HG02571 (cell line): ENCODE measurements around the gene PRKAG3.
"Not testable (repeated sequence)": the region's sequence is repeated elsewhere in the genome, so short reads cannot be mapped to it uniquely, and the experiment has no call there.

Experiments
- ATAC-seq: cut with Tn5 transposase; IDR thresholded peaks from one replicate; pipeline ENCODE4 v1.9.1; 2021; ENCODE audit warnings: mild to moderate bottlenecking, moderate library complexity; ENCODE audit not compliant: unreplicated experiment

Gene PRKAG3

DNA sequence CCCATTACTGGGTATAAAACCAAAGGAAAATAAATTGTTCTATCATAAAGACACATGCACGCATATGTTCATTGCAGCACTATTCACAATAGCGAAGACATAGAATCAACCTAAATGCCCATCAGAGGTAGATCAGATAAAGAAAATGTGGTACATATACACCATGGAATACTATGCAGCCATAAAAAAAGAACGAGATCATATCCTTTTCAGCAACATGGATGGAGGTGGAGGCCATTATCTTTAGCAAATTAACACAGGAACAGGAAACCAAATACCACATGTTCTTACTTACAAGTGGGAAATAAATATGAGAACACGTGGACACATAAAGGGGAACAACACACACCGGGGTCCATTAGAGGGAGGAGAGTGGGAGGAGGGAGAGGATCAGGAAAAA is 12.7 kb upstream of the PRKAG3 start:
- not testable (repeated sequence) for ATAC-seq

- no peak for ATAC-seq
Measured at GRCh38 chr2:218839888-218840287, 8.3 kb upstream of the PRKAG3 start.

GRCh38 chr2:218839430-218839829 is 7.8 kb upstream of the PRKAG3 start:
- ATAC-seq = no peak

DNA sequence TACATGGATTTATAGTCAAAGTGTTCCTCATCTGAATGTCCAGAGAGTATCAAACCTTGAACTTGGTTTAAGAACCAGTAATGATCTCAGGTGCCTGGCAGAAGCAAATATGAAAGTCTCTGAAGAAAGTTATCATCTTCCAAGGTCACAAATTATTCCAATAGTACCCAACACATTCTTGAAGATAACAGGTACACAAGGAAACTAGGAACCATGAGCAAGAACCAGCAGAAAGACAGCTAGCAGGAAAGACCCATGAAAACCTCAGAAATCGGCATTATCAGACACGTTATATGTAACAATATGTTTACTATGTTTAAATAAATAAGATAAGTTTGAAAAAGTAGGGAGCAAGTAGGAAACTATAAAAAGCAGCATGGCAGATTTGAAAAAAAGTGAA is 5.9 kb upstream of the PRKAG3 start:
- ATAC-seq = no peak

DNA sequence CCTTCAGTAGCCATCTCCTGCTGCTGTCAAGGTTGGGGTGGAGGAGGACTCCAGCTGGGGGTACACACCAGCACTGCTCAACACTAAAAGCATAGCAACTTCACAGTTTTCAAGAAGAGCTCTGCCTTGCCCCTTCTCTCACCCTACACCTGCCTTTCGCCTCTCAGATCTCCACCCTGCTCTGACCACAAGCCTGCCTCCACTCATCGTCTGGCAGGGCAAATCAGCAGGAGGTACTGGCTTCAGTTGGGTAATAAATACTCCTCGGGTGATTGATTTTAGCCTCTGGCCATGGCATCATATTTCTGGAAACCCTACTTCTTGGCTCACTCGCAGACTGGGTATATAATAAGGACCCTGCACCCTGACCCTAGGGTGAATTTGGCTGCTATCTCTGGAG is 3.1 kb upstream of the PRKAG3 start:
- ATAC-seq = no peak

GRCh38 chr2:218833023-218833609 is 1.5 kb upstream of the PRKAG3 start:
- no peak for ATAC-seq

DNA sequence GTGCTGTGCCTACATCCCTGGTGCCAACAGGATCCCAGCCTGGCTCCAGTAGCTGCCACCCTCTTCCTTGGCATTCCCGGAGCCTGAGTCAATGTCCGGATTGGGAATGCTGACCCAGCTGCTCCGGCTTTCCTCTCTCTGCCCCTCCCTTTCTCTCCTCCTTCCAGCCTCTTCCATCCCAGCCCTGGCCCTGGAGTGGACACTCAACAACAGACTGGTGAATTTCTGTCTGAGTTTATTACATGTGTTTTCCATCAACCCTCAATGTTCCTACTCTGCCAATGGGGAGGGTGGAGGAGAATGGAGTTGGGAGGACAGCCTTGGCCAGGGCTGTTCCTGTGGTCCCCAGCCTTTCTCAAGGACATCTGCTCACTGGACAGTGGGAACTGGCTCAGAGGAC is 917 bp upstream of the PRKAG3 start:
- no peak for ATAC-seq

GRCh38 chr2:218832081-218832480 is 478 bp upstream of the PRKAG3 start:
- ATAC-seq = no peak

GRCh38 chr2:218830526-218831306 is 887 bp downstream of the PRKAG3 start:
- no peak for ATAC-seq

DNA sequence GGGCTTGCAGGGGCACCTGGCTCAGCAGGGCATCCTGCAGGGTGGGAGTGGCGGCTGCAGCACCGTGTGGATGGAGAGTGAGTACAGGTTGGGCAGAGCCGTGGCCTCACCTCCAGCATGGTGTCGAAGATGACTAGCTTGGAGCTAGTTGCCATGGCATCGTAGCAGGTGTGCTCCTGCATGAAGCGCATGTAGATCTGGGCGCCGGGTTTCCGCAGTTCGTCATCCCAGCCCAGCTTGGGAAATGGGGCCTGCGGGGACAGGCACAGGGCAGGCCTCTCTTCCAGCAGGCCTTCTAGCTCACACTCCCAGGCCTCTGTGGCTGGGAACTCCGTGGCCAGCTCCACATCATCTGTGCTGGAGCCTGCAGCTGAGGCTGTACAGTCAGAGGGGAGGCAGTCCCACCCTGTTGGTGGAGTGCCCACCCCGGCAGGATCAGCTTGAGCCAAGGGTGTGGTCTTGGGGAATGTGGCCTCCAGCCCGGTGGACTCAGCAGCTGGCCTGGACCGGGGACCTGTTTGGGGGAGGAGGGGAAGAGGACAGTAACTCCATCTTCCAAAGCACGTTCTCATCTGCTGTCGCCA is 1.6 kb downstream of the PRKAG3 start:
- ATAC-seq = no peak

DNA sequence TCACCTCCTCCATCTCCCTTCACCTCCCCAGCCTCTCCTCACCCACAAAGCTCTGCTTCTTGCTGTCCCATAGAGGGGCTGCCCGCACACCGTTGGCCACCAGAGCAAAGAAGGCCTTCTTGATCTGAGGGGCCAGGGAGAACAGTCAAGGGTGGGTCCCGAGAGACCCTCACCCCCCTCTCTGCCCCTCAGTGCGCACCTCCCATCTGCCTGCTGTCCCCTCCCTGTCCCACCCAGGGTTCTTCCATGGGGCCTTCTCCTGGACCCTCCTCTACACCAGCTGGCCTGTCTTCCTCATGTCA is 3.2 kb downstream of the PRKAG3 start:
- ATAC-seq = no peak

GRCh38 chr2:218827701-218828476 is 3.7 kb downstream of the PRKAG3 start:
- no peak for ATAC-seq

- no peak for ATAC-seq
Measured at GRCh38 chr2:218826791-218827190, 4.8 kb downstream of the PRKAG3 start.

DNA sequence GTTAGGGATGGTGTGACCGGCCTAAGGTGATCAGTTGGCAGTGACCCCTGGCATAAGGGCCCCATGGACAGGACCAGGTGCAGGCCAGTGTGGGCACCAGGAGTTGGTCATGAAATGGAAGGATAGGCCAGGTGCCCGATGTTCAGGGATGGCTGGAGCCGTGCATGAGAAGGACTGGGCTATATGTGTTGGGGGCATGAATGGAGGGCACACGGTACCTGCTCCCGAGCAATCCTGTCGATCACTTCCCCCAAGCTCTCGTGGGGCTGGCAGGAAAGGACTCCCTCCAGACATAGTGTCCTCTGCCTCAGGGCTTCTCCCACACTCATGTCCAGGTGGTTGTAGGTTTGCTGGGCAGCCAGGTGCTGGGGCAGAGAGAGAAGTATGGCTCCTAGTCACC is 7.6 kb downstream of the PRKAG3 start:
- ATAC-seq = no peak

- ATAC-seq = no peak
Measured at GRCh38 chr2:218823196-218823855, 8.3 kb downstream of the PRKAG3 start.

DNA sequence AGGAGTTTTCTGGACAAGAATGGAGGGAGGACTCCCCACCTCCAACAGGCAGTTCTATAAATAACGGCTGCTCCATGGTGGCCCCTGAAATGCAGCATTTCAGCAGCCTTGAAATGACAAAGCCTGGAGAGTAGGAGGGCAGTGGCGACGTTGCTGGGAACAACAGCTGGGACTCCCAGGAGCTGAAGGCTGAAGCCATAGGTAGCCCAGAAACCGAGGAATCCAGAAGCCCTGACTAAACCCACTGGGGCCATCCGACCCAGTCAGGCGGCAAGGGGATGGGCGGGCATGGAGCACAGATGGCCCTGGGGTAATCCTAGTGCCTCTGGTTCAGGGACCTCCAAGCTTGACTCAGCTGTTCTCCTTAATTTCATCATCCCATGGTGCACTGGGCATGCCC is 9.0 kb downstream of the PRKAG3 start:
- no peak for ATAC-seq

DNA sequence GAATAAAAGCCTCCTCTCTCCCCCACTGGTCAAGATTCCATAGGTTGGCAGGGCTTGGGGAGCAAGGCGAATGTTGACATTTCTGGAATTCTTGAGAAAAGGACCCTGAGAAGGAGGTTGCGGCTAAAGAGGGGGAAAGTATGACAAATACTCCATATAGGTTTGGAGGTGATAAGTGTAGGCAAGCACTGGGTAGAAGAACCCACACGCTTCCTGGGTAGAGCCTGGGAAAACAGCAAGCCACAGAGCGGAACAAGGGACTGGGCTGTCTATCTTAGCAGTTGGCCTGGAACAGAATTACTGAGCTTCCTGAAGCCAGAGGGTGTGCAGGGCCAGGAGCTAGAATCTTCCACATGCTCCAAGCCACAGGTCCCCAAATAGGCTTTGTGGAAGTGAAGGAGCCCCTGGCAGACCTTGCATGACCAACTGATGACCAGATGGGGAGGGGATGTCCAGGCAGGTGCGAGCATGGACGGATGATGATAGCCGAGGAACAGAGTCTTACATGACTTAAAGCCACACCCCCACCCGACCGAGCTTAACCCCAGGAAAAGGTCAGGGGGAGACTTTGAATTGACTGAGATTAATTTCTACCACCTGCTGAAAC is 9.9 kb downstream of the PRKAG3 start:
- ATAC-seq = no peak

DNA sequence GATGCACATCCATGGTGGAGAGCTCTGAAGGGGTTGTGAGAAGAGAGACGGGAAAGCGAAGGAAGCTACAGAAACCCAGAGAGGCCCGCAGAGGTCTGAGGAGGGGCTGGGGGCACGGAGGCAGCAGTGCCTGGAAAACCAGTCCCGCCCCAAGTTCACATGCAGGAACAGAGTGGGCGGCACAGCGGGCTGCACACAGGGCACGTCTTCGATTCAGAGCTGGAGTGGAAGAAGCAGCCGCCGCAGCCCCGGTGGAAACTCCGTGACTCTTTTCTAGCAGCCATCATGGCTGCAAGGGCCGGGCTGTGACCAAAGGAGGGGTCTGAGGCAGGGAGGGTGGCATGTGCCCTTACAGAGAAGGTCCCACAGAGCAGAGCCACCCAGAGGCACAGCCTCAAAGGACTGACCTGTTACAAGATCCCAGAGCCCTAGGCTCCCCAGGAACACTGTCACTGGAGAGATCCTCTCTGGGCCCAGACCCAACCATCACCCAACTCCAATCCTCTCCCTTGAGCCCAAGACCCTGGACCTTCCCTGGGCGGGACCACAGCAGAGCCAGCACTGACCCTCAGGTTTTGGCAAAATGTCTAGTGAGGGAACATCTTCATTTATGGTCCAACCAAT is 10.7 kb downstream of the PRKAG3 start:
- no peak for ATAC-seq

DNA sequence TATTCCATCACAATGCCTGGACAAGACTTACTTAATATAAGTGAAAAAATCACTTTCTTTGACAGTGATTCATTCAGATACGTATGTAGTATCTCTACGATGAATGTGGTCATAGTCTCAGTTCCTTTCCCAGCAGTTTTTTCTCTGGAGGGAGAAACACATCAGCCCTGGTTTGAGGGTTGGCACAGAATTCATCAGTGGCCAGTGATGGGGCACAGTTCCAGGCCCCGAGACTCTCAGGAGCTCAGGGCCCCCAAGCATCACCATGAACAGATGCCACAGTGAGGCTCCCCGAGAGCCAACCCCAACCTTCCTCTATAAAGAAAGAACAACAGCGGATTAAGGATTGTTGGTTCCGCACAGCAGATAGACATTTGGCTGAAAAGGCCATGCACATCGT is 12.5 kb downstream of the PRKAG3 start:
- no peak for ATAC-seq

DNA sequence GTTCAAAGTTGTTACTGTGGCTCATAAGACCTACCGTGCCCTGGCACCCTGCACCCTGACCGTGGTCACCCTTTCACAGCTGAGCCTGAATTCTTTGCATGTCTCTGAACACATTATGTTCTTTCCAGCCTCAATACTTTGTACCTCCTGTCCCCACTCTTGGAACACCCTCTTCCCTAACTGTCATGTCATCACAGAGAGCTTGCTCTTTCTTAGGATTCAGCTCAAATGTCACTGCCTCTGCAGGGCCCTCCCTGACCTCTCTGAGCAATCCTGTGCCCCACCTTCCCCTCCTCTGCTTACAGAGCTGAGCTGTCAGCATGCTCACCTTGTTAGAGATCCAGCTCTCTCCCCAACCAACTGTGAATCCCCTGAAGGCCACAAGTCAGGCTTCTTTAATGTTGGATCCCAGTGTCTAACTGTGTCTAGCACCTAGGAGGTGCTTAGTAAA is 15.0 kb downstream of the PRKAG3 start:
- ATAC-seq = no peak
